ENCODE results near the gene TOMM5.

GRCh38 chr9:37574241-37574721 lies 18.1 kb downstream of the TOMM5 start:
- TF ChIP-seq CTCF (IDR thresholded peaks at IDR 0.05) (no peak), EZH2phosphoT487 (IDR thresholded peaks at IDR 0.05) (no peak)

Measured in neural progenitor cell (in vitro differentiated cells).